Activated CD4-positive, alpha-beta memory T cell treated with anti-CD3 and anti-CD28 coated beads for 36 hours (primary cell): Measurements from ENCODE around the gene LMTK2. TPM values are rescaled to one million over a fixed set of nuclear protein-coding genes. Genes with fewer than 3 reads are reported as not detected.

Source experiments
- CTCF ChIA-PET: fragments of 350-600 bp; sonication (Branson Sonifier 250); formaldehyde crosslinking; loops from one replicate; lab custom pipeline; 2021; ENCODE audit warnings: antibody characterized with exemption, inconsistent platforms; lab: Charles Lee
- POLR2A ChIA-PET: fragments of 350-600 bp; sonication (Branson Sonifier 250); formaldehyde crosslinking; loops from one replicate; lab custom pipeline; 2021; ENCODE audit warnings: antibody characterized with exemption; lab: Charles Lee
- DNase-seq: peaks from one replicate; pipeline ENCODE4 v3.0.0-alpha.2; 2020
- H3K27ac Mint-ChIP-seq: one replicate; pipeline ENCODE4 v1.8.0; 2021; ENCODE audit warnings: mixed read lengths
- H3K27me3 Mint-ChIP-seq: one replicate; pipeline ENCODE4 v1.8.0; 2021; ENCODE audit warnings: mixed read lengths
- H3K36me3 Mint-ChIP-seq: one replicate; pipeline ENCODE4 v1.8.0; 2021; ENCODE audit warnings: mixed read lengths
- H3K4me1 Mint-ChIP-seq: one replicate; pipeline ENCODE4 v1.8.0; 2021; ENCODE audit warnings: low read depth, mixed read lengths
- H3K4me3 Mint-ChIP-seq: one replicate; pipeline ENCODE4 v1.8.0; 2021; ENCODE audit warnings: mild to moderate bottlenecking, mixed read lengths
- H3K9me3 Mint-ChIP-seq: one replicate; pipeline ENCODE4 v1.8.0; 2021; ENCODE audit warnings: mixed read lengths
- intact Hi-C: fragments of 100-400 bp; cut with micrococcal nuclease; formaldehyde crosslinking; loops from one replicate; pipeline ENCODE4 v1.15.1; 2023
- total RNA-seq, 2 experiments: library from RNA; stranded (reverse); gene quantifications; one replicate each; pipeline ENCODE4 v1.2.3, GENCODE V29; 2021

Gene LMTK2
- 10 to 100 TPM; 10.6 to 10.8 TPM for total RNA-seq

- Mint-ChIP-seq H3K36me3 (peaks cover 2% of the 10 kb centered on the region), H3K9me3 (peaks cover 4% of the 10 kb centered on the region), H3K4me1 (peaks cover 35% of the 10 kb centered on the region), H3K4me3 (peak within 1 kb of the TSS; percentile 97), H3K27me3 (peaks cover 8% of the 10 kb centered on the region), H3K27ac (peak within 1 kb of the TSS; percentile 79)
- intact Hi-C loops: loop anchor here (1.0 to 2.0 kb wide), 6 partner anchors 25 to 989 kb away; partner anchors contain the start of genes ASNS and SDHAF3
- POLR2A ChIA-PET: interaction anchor here (0.7 to 1.4 kb wide), 3 partner anchors 25 to 62 kb away, joined by 3 to 6 read pairs (median 3); no protein-coding TSS in a partner anchor
- CTCF ChIA-PET: interaction anchor here (0.8 to 3.2 kb wide), 10 partner anchors 10 to 96 kb away, joined by 3 to 70 read pairs (median 7); no protein-coding TSS in a partner anchor
- DNase-seq: peak; percentile 97
These were observed at the start of gene LMTK2 for GRCh38 chr7:98106647-98107312. Gene LMTK2, plus strand, starts transcription at chr7:98106862. Its CDS starts 316 bp downstream, at chr7:98107178.

- DNase-seq: no peak
- POLR2A ChIA-PET: no interaction called here
- Mint-ChIP-seq H3K4me3 (no peak overlapping the region), H3K36me3 (no peaks in the 10 kb centered on the region), H3K4me1 (no peaks in the 10 kb centered on the region), H3K9me3 (no peaks in the 10 kb centered on the region), H3K27me3 (peaks cover 4% of the 10 kb centered on the region), H3K27ac (no peak overlapping the region)
- intact Hi-C loops: no loop called here
- CTCF ChIA-PET: no interaction called here
These were observed 49.5 kb upstream of the LMTK2 start for GRCh38 chr7:98057157-98057556.

- H3K27me3 Mint-ChIP-seq: peaks cover 4% of the 10 kb centered on the region
- H3K9me3 Mint-ChIP-seq: peaks cover 3% of the 10 kb centered on the region
- POLR2A ChIA-PET: no interaction called here
- CTCF ChIA-PET: no interaction called here
- intact Hi-C loops: no loop called here
- no peaks in the 10 kb centered on the region for H3K36me3 Mint-ChIP-seq
- no peaks in the 10 kb centered on the region for H3K4me1 Mint-ChIP-seq
- H3K27ac Mint-ChIP-seq: no peak overlapping the region
- DNase-seq: no peak
- H3K4me3 Mint-ChIP-seq: no peak overlapping the region
These were observed 48.5 kb upstream of the LMTK2 start for GRCh38 chr7:98058186-98058585.

- Mint-ChIP-seq H3K4me3 (no peak overlapping the region), H3K9me3 (peaks cover 5% of the 10 kb centered on the region), H3K4me1 (no peaks in the 10 kb centered on the region), H3K36me3 (no peaks in the 10 kb centered on the region), H3K27me3 (peaks cover 4% of the 10 kb centered on the region), H3K27ac (no peak overlapping the region)
- no peak for DNase-seq
- intact Hi-C loops: no loop called here
- CTCF ChIA-PET: interaction anchor here (0.6 kb wide), 1 partner anchor 42 kb away, joined by 4 read pairs; no protein-coding TSS in a partner anchor
- POLR2A ChIA-PET: no interaction called here
These were observed 42.4 kb upstream of the LMTK2 start for GRCh38 chr7:98064233-98064632.

- no peaks in the 10 kb centered on the region for H3K4me1 Mint-ChIP-seq
- no peak for DNase-seq
- no peak overlapping the region for H3K27ac Mint-ChIP-seq
- peaks cover 5% of the 10 kb centered on the region for H3K9me3 Mint-ChIP-seq
- intact Hi-C loops: no loop called here
- H3K27me3 Mint-ChIP-seq: peaks cover 4% of the 10 kb centered on the region
- H3K4me3 Mint-ChIP-seq: no peak overlapping the region
- CTCF ChIA-PET: no interaction called here
- POLR2A ChIA-PET: no interaction called here
- H3K36me3 Mint-ChIP-seq: no peaks in the 10 kb centered on the region
These were observed 40.5 kb upstream of the LMTK2 start for GRCh38 chr7:98066208-98066607.

- intact Hi-C loops: no loop called here
- POLR2A ChIA-PET: no interaction called here
- H3K27ac Mint-ChIP-seq: no peak overlapping the region
- CTCF ChIA-PET: no interaction called here
- no peaks in the 10 kb centered on the region for H3K36me3 Mint-ChIP-seq
- H3K4me3 Mint-ChIP-seq: no peak overlapping the region
- peaks cover 5% of the 10 kb centered on the region for H3K9me3 Mint-ChIP-seq
- peaks cover 4% of the 10 kb centered on the region for H3K27me3 Mint-ChIP-seq
- DNase-seq: no peak
- H3K4me1 Mint-ChIP-seq: no peaks in the 10 kb centered on the region
These were observed 39.6 kb upstream of the LMTK2 start for GRCh38 chr7:98066934-98067507.

- H3K4me1 Mint-ChIP-seq: no peaks in the 10 kb centered on the region
- peaks cover 5% of the 10 kb centered on the region for H3K9me3 Mint-ChIP-seq
- DNase-seq: no peak
- intact Hi-C loops: no loop called here
- ChIA-PET POLR2A (no interaction called here), CTCF (no interaction called here)
- no peak overlapping the region for H3K27ac Mint-ChIP-seq
- no peak overlapping the region for H3K4me3 Mint-ChIP-seq
- H3K36me3 Mint-ChIP-seq: no peaks in the 10 kb centered on the region
- H3K27me3 Mint-ChIP-seq: peaks cover 3% of the 10 kb centered on the region
These were observed 33.6 kb upstream of the LMTK2 start for GRCh38 chr7:98073047-98073446.

- intact Hi-C loops: no loop called here
- H3K4me1 Mint-ChIP-seq: no peaks in the 10 kb centered on the region
- H3K27ac Mint-ChIP-seq: no peak overlapping the region
- DNase-seq: no peak
- H3K9me3 Mint-ChIP-seq: peaks cover 5% of the 10 kb centered on the region
- no peaks in the 10 kb centered on the region for H3K36me3 Mint-ChIP-seq
- POLR2A ChIA-PET: no interaction called here
- CTCF ChIA-PET: interaction anchor here (0.8 kb wide), 1 partner anchor 55 kb away, joined by 3 read pairs; no protein-coding TSS in a partner anchor
- no peak overlapping the region for H3K4me3 Mint-ChIP-seq
- peaks cover 4% of the 10 kb centered on the region for H3K27me3 Mint-ChIP-seq
These were observed 30.9 kb upstream of the LMTK2 start for GRCh38 chr7:98075801-98076200.

GRCh38 chr7:98077762-98078161 lies 28.9 kb upstream of the LMTK2 start:
- no peaks in the 10 kb centered on the region for H3K4me1 Mint-ChIP-seq
- DNase-seq: no peak
- H3K4me3 Mint-ChIP-seq: no peak overlapping the region
- H3K36me3 Mint-ChIP-seq: no peaks in the 10 kb centered on the region
- H3K27ac Mint-ChIP-seq: no peak overlapping the region
- POLR2A ChIA-PET: no interaction called here
- peaks cover 5% of the 10 kb centered on the region for H3K9me3 Mint-ChIP-seq
- peaks cover 4% of the 10 kb centered on the region for H3K27me3 Mint-ChIP-seq
- CTCF ChIA-PET: no interaction called here
- intact Hi-C loops: no loop called here

- ChIA-PET POLR2A (no interaction called here), CTCF (no interaction called here)
- intact Hi-C loops: no loop called here
- H3K9me3 Mint-ChIP-seq: peaks cover 5% of the 10 kb centered on the region
- no peak overlapping the region for H3K27ac Mint-ChIP-seq
- no peak overlapping the region for H3K4me3 Mint-ChIP-seq
- H3K4me1 Mint-ChIP-seq: no peaks in the 10 kb centered on the region
- DNase-seq: no peak
- H3K36me3 Mint-ChIP-seq: no peaks in the 10 kb centered on the region
- H3K27me3 Mint-ChIP-seq: peaks cover 4% of the 10 kb centered on the region
These were observed 28.3 kb upstream of the LMTK2 start for GRCh38 chr7:98078197-98078870.

- intact Hi-C loops: no loop called here
- Mint-ChIP-seq H3K4me3 (no peak overlapping the region), H3K27me3 (peaks cover 4% of the 10 kb centered on the region), H3K27ac (no peak overlapping the region), H3K4me1 (no peaks in the 10 kb centered on the region), H3K36me3 (no peaks in the 10 kb centered on the region), H3K9me3 (peaks cover 5% of the 10 kb centered on the region)
- DNase-seq: no peak
- ChIA-PET CTCF (interaction anchor here (1.6 kb wide), 1 partner anchor 58 kb away, joined by 7 read pairs; no protein-coding TSS in a partner anchor), POLR2A (interaction anchor here (0.6 kb wide), 1 partner anchor 103 kb away, joined by 3 read pairs; no protein-coding TSS in a partner anchor)
These were observed 26.6 kb upstream of the LMTK2 start for GRCh38 chr7:98079891-98080648.

GRCh38 chr7:98081319-98081718 lies 25.3 kb upstream of the LMTK2 start:
- Mint-ChIP-seq H3K27ac (no peak overlapping the region), H3K4me1 (no peaks in the 10 kb centered on the region), H3K9me3 (no peaks in the 10 kb centered on the region), H3K36me3 (no peaks in the 10 kb centered on the region), H3K4me3 (no peak overlapping the region), H3K27me3 (peaks cover 4% of the 10 kb centered on the region)
- intact Hi-C loops: no loop called here
- CTCF ChIA-PET: no interaction called here
- no peak for DNase-seq
- POLR2A ChIA-PET: no interaction called here
